Loucy (cell line): ENCODE results near the gene RPS27A.

Source experiments
- H2AFZ ChIP-seq: fragments of 200-600 bp; sonication (generic); 2 replicates; pipeline ENCODE4 v1.6.0; 2016; ENCODE audit warnings: antibody characterized with exemption, mild to moderate bottlenecking, low read length, moderate library complexity
- H3F3A ChIP-seq: fragments of 200-600 bp; 2 replicates; pipeline ENCODE4 v1.6.0; 2016; ENCODE audit warnings: antibody characterized with exemption, low read depth, mild to moderate bottlenecking
- H3K27me3 ChIP-seq: fragments of 200-600 bp; sonication (generic); 2 replicates; pipeline ENCODE4 v1.6.1; 2014; ENCODE audit warnings: low read length, mild to moderate bottlenecking; ENCODE audit not compliant: insufficient read depth, poor library complexity, severe bottlenecking
- H3K36me3 ChIP-seq: fragments of 200-600 bp; sonication (generic); 2 replicates; pipeline ENCODE4 v1.6.1; 2016; ENCODE audit warnings: low read length; ENCODE audit not compliant: insufficient read depth
- H3K4me1 ChIP-seq: fragments of 200-600 bp; sonication (generic); 2 replicates; pipeline ENCODE4 v1.5.1; 2014; ENCODE audit warnings: low read length, mild to moderate bottlenecking; ENCODE audit not compliant: insufficient read depth, poor library complexity, severe bottlenecking
- H3K4me2 ChIP-seq: fragments of 200-600 bp; sonication (generic); 2 replicates; pipeline ENCODE4 v1.6.0; 2014; ENCODE audit warnings: antibody characterized with exemption, low read length, low read depth, mild to moderate bottlenecking; ENCODE audit not compliant: poor library complexity, severe bottlenecking
- H3K4me3 ChIP-seq: fragments of 200-600 bp; sonication (generic); 2 replicates; pipeline ENCODE4 v1.5.1; 2014; ENCODE audit warnings: low read length, mild to moderate bottlenecking, mixed read lengths; ENCODE audit not compliant: poor library complexity, severe bottlenecking
- H3K79me2 ChIP-seq: fragments of 200-600 bp; sonication (generic); 2 replicates; pipeline ENCODE4 v1.6.1; 2014; ENCODE audit warnings: low read length; ENCODE audit not compliant: insufficient read depth
- H3K9ac ChIP-seq: fragments of 200-600 bp; sonication (generic); 2 replicates; pipeline ENCODE4 v1.6.0; 2014; ENCODE audit warnings: mild to moderate bottlenecking, low read depth, low read length, moderate library complexity; ENCODE audit not compliant: poor library complexity, severe bottlenecking
- H3K9me2 ChIP-seq: fragments of 200-600 bp; sonication (generic); replicated peaks from 2 replicates; pipeline ENCODE4 v1.6.1; 2016; ENCODE audit warnings: low read depth, low read length, mixed read lengths
- H3K9me3 ChIP-seq: fragments of 200-600 bp; sonication (generic); 2 replicates; pipeline ENCODE4 v1.6.1; 2014; ENCODE audit warnings: mild to moderate bottlenecking, antibody characterized with exemption, low read length, low read depth; ENCODE audit not compliant: insufficient read depth
- H4K20me1 ChIP-seq: fragments of 200-600 bp; sonication (generic); 2 replicates; pipeline ENCODE4 v1.6.0; 2014; ENCODE audit warnings: antibody characterized with exemption, low read length, mild to moderate bottlenecking; ENCODE audit not compliant: insufficient read depth, poor library complexity, severe bottlenecking
- EZH2phosphoT487 ChIP-seq: fragments of 200-600 bp; IDR thresholded peaks from 2 replicates; pipeline ENCODE4 v1.6.1; 2018; ENCODE audit warnings: antibody characterized with exemption, mild to moderate bottlenecking, moderate library complexity, borderline replicate concordance
- TF ChIP-seq, protein P1 (sequence below): fragments of 200-600 bp; sonication (generic); conservative IDR thresholded peaks from 2 replicates; pipeline ENCODE4 v1.5.1; 2014; ENCODE audit warnings: mild to moderate bottlenecking, antibody characterized with exemption, low read length

RPS27A gene

DNA sequence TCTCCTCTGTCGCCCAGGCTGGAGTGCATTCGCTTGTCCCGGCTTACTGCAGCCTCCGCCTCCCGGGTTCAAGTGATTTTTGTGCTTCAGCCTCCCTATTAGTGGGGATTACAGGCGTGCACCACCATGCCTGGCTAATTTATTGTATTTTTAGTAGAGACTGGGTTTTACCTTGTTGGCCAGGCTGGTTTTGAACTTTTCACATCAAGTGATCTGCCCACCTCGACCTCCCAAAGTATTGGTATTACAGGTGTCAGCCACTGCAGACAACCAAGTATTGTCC, 1.1 kb downstream of the RPS27A start:
- peaks cover 8% of the 10 kb centered on the region; the same call in 1 of the 2 replicates for H3F3A ChIP-seq
- H3K36me3 ChIP-seq = peaks cover 35% of the 10 kb centered on the region; the same call in 1 of the 2 replicates
- H3K4me2 ChIP-seq = peak overlapping the region; percentile 99
- TF ChIP-seq, protein P1, sequence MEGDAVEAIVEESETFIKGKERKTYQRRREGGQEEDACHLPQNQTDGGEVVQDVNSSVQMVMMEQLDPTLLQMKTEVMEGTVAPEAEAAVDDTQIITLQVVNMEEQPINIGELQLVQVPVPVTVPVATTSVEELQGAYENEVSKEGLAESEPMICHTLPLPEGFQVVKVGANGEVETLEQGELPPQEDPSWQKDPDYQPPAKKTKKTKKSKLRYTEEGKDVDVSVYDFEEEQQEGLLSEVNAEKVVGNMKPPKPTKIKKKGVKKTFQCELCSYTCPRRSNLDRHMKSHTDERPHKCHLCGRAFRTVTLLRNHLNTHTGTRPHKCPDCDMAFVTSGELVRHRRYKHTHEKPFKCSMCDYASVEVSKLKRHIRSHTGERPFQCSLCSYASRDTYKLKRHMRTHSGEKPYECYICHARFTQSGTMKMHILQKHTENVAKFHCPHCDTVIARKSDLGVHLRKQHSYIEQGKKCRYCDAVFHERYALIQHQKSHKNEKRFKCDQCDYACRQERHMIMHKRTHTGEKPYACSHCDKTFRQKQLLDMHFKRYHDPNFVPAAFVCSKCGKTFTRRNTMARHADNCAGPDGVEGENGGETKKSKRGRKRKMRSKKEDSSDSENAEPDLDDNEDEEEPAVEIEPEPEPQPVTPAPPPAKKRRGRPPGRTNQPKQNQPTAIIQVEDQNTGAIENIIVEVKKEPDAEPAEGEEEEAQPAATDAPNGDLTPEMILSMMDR = no peak
- TF ChIP-seq EZH2phosphoT487 = no peak
- H4K20me1 ChIP-seq = peaks cover 41% of the 10 kb centered on the region
- peak overlapping the region; percentile 98 for H3K9ac ChIP-seq
- peaks cover 54% of the 10 kb centered on the region for H3K79me2 ChIP-seq
- H3K9me2 ChIP-seq = no peaks in the 10 kb centered on the region
- peaks cover 35% of the 10 kb centered on the region for H3K4me1 ChIP-seq
- peak overlapping the region; percentile 94 for H3K4me3 ChIP-seq
- H3K9me3 ChIP-seq = no peaks in the 10 kb centered on the region
- peaks cover 6% of the 10 kb centered on the region for H3K27me3 ChIP-seq
- H2AFZ ChIP-seq = no peak overlapping the region

DNA sequence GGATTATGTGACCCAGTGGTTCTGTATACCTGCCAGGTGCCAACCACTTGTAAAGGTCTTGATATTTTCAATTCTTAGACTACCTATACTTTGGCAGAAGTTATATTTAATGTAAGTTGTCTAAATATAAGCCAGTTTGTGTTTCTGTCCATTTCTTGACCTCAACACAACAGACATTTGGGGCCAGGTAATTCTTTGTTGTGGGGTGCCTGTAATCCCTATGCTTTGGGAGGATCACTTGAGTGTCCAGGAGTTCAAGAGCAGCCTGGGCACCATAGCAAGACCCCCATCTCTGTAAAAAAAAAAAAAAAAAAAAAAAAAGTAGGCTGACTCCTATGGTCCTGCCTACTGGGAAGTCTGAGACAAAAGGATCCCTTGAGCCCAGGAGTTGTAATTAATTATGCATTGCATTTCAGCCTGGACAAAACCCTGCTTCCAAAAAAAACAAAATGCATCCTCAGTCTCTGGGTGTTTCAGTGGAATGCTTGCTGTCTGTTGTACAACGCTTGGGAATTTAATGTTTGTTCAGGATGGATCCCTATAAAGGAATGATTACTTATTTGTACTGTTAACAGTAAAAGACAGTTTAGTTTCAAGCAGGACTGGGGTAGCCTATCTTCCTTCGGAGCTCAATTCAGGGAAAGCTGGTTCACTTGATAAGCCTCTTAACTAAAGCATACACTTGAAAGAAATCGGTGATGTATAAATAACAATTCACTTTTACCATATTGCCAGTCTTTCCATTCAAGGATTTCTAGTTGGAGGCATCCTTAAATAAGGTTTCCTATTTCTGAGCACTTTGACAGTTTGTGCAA, 3.4 kb downstream of the RPS27A start:
- Histone ChIP-seq H3K4me3 (no peak overlapping the region), H3K79me2 (peaks cover 49% of the 10 kb centered on the region), H3F3A (peaks cover 8% of the 10 kb centered on the region; the same call in 1 of the 2 replicates), H3K36me3 (peaks cover 40% of the 10 kb centered on the region; the same call in 1 of the 2 replicates), H2AFZ (no peak overlapping the region), H4K20me1 (peaks cover 41% of the 10 kb centered on the region), H3K4me1 (peaks cover 31% of the 10 kb centered on the region), H3K9ac (no peak overlapping the region), H3K9me3 (no peaks in the 10 kb centered on the region), H3K27me3 (peaks cover 6% of the 10 kb centered on the region), H3K9me2 (no peaks in the 10 kb centered on the region), H3K4me2 (peak overlapping the region; percentile 99)
- TF ChIP-seq, protein P1 = no peak
- TF ChIP-seq EZH2phosphoT487 = no peak

DNA sequence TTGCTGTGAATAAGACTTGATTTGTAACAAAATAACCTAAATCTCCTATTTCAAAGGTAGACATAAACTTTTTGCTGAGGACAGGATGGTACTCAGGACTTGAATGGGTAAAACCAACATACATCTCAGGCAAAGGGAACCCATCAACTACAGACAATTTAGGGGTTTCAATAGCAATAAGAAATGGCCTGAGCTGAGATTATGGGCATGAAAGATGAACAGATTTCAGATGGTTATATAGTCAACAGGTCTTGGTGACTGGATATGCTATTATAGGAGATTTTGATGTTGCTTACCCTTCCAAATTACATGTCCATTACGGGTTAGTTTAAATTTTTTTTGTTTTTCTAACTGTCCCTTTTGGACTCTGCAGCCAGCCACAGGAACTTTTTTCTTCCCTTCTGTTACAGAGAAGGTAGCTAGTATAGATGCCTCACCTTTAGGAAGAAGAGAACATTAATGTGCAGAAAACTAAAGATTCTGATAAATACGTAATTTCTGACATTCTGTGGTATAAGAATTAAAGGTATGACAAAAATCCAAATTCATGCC, 4.6 kb downstream of the RPS27A start:
- no peak overlapping the region for H3K4me2 ChIP-seq
- TF ChIP-seq EZH2phosphoT487 = no peak
- TF ChIP-seq, protein P1 = no peak

More for the DNA sequence above, 4.6 kb downstream of the RPS27A start:
- H3K9me3 ChIP-seq = no peaks in the 10 kb centered on the region
- H4K20me1 ChIP-seq = peaks cover 41% of the 10 kb centered on the region
- peaks cover 6% of the 10 kb centered on the region for H3K27me3 ChIP-seq
- H3K9me2 ChIP-seq = no peaks in the 10 kb centered on the region
- H3K36me3 ChIP-seq = peaks cover 40% of the 10 kb centered on the region; the same call in 1 of the 2 replicates
- H3K4me1 ChIP-seq = peaks cover 28% of the 10 kb centered on the region
- H3K9ac ChIP-seq = no peak overlapping the region
- H3F3A ChIP-seq = peaks cover 8% of the 10 kb centered on the region; the same call in 1 of the 2 replicates
- no peak overlapping the region for H3K4me3 ChIP-seq
- no peak overlapping the region for H2AFZ ChIP-seq
- peaks cover 39% of the 10 kb centered on the region for H3K79me2 ChIP-seq
